ENCODE data around the gene PCYOX1L. TPM values are rescaled to one million over a fixed set of nuclear protein-coding genes. Genes with fewer than 3 reads are reported as not detected.

Gene PCYOX1L
- total and polyA plus RNA-seq, 2 of the 8 experiments (the other 6 are each of a cell fraction or from before 2014, with no cell fraction given), result 6.8 to 17.2 TPM

DNA sequence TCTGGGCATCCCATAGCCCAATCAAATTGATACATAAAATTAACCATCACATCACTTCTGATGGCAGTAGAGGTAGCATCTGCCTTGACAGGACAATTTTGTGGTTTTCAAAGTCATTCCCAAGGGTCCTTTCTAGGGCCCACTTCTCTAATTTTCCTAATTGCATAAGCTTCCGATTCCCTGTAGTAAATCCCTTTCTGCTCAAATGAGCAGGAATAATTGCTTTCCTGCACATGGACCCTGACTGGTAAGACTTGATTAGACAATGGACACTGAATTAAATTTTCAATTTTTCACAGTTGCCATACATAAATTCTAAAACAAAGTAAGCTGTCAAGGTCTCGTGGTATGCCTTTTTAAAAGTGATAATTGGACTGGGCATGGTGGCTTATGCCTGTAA, 43.2 kb downstream of the PCYOX1L start (continued):
- TF ChIP-seq BACH1 (IDR thresholded peaks at IDR 0.05; ENCODE audit: low read length), result no peak
- no peak for TF ChIP-seq SP1 (IDR thresholded peaks at IDR 0.05; ENCODE audit: low read depth, low read length)
- TF ChIP-seq, protein P1, sequence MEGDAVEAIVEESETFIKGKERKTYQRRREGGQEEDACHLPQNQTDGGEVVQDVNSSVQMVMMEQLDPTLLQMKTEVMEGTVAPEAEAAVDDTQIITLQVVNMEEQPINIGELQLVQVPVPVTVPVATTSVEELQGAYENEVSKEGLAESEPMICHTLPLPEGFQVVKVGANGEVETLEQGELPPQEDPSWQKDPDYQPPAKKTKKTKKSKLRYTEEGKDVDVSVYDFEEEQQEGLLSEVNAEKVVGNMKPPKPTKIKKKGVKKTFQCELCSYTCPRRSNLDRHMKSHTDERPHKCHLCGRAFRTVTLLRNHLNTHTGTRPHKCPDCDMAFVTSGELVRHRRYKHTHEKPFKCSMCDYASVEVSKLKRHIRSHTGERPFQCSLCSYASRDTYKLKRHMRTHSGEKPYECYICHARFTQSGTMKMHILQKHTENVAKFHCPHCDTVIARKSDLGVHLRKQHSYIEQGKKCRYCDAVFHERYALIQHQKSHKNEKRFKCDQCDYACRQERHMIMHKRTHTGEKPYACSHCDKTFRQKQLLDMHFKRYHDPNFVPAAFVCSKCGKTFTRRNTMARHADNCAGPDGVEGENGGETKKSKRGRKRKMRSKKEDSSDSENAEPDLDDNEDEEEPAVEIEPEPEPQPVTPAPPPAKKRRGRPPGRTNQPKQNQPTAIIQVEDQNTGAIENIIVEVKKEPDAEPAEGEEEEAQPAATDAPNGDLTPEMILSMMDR (IDR thresholded peaks at IDR 0.05; ENCODE audit: control extremely low read depth in 1 of 3, insufficient read depth in 1 of 3, low read depth in 1 of 3, low read length in 3 of 3), result no peak
